ENCODE data around the gene HECTD4.

HECTD4 gene

DNA sequence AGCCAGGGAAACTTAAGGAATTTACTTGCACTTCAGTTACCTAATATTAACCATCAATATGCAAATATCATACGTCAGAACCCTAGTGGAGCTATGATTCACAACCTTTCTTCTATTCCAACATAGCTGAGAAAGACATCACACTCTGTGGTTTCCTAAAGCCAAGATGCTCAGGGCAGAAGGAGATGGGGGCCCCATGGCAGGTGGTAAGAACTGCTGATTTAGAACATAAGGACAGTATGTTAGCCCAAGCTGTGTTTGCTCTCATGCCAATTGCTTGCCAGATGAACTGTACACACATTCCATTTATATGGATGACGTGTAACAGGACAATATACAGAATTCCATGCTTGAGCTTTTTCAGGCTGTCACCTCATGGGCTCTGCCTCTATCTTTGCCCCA lies 34.6 kb downstream of the HECTD4 start:
- Histone ChIP-seq H3K9me2 (replicated peaks; ENCODE audit: control insufficient read depth, low read length) (no peaks in the 10 kb centered on the region), H3K27me3 (ENCODE audit: control insufficient read depth, low read length) (no peaks in the 10 kb centered on the region), H3K36me3 (ENCODE audit: control insufficient read depth, low read length) (no peaks in the 10 kb centered on the region), H3K79me2 (ENCODE audit: control insufficient read depth, low read length) (peaks cover 69% of the 10 kb centered on the region), H3K4me2 (ENCODE audit: low read length) (no peak overlapping the region), H3K4me1 (ENCODE audit: control insufficient read depth, low read length) (peaks cover 5% of the 10 kb centered on the region; the same call in 1 of the 2 replicates), H4K20me1 (ENCODE audit: control insufficient read depth, insufficient read depth, low read depth, low read length) (no peaks in the 10 kb centered on the region; the same call in 1 of the 2 replicates), H3K9me3 (ENCODE audit: control insufficient read depth, insufficient read depth, low read length) (no peaks in the 10 kb centered on the region), H3F3A (ENCODE audit: control insufficient read depth, insufficient read depth) (no peaks in the 10 kb centered on the region), H3K27ac (ENCODE audit: low read depth, low read length) (no peak overlapping the region), H3K4me3 (ENCODE audit: low read length) (no peak overlapping the region)
- TF ChIP-seq EZH2phosphoT487 (IDR thresholded peaks at IDR 0.05; ENCODE audit: borderline replicate concordance, low read length) = no peak
- TF ChIP-seq, protein P1, sequence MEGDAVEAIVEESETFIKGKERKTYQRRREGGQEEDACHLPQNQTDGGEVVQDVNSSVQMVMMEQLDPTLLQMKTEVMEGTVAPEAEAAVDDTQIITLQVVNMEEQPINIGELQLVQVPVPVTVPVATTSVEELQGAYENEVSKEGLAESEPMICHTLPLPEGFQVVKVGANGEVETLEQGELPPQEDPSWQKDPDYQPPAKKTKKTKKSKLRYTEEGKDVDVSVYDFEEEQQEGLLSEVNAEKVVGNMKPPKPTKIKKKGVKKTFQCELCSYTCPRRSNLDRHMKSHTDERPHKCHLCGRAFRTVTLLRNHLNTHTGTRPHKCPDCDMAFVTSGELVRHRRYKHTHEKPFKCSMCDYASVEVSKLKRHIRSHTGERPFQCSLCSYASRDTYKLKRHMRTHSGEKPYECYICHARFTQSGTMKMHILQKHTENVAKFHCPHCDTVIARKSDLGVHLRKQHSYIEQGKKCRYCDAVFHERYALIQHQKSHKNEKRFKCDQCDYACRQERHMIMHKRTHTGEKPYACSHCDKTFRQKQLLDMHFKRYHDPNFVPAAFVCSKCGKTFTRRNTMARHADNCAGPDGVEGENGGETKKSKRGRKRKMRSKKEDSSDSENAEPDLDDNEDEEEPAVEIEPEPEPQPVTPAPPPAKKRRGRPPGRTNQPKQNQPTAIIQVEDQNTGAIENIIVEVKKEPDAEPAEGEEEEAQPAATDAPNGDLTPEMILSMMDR (IDR thresholded peaks at IDR 0.05; ENCODE audit: low read depth, low read length, poor library complexity, severe bottlenecking) = no peak

DNA sequence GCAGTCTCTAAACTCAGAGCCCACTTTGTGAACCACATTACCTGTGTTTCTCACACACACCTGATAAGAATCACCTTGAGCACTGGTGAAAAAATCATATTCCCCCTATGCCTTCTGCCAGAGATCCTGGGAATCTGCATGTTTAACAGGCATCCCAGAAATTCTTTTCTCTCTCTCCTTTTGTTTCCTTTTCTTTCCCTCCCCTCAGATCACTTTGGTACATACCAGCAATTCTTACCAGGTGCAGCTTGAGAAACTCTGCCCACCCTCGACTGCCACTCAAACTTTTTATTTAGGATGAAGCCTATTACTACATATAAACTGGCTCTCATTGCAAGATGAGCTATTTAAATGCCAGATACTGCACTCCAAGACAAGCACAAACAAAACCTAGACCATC lies 36.0 kb downstream of the HECTD4 start:
- Histone ChIP-seq H3K27ac (ENCODE audit: low read depth, low read length) (no peak overlapping the region), H3K4me3 (ENCODE audit: low read length) (no peak overlapping the region), H3K36me3 (ENCODE audit: control insufficient read depth, low read length) (no peaks in the 10 kb centered on the region), H4K20me1 (ENCODE audit: control insufficient read depth, insufficient read depth, low read depth, low read length) (no peaks in the 10 kb centered on the region; the same call in 1 of the 2 replicates), H3K4me1 (ENCODE audit: control insufficient read depth, low read length) (peaks cover 5% of the 10 kb centered on the region; the same call in 1 of the 2 replicates), H3K27me3 (ENCODE audit: control insufficient read depth, low read length) (no peaks in the 10 kb centered on the region), H3K9me2 (replicated peaks; ENCODE audit: control insufficient read depth, low read length) (no peaks in the 10 kb centered on the region), H3K4me2 (ENCODE audit: low read length) (no peak overlapping the region), H3F3A (ENCODE audit: control insufficient read depth, insufficient read depth) (no peaks in the 10 kb centered on the region), H3K79me2 (ENCODE audit: control insufficient read depth, low read length) (peaks cover 74% of the 10 kb centered on the region), H3K9me3 (ENCODE audit: control insufficient read depth, insufficient read depth, low read length) (no peaks in the 10 kb centered on the region)
- TF ChIP-seq, protein P1 (IDR thresholded peaks at IDR 0.05; ENCODE audit: low read depth, low read length, poor library complexity, severe bottlenecking) = no peak
- TF ChIP-seq EZH2phosphoT487 (IDR thresholded peaks at IDR 0.05; ENCODE audit: borderline replicate concordance, low read length) = no peak

DNA sequence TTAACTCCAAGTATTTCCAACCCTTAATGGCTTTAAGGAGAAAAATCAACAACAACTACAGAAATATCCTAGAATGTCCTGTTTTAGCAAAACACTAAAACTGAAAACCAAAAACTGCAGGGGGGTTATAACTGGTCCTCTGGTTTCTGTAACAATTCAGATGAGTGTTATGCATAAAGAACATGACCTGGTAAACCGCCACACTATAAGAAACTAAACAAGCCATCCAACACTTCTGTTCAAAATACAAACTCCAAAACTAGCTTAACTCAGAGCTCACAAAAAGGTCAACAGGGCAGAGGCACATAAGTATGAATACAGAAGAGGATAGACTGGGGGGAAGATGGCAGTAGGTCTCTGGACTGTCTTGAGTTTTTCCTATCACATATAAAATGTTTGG lies 38.0 kb downstream of the HECTD4 start:
- Histone ChIP-seq H3K36me3 (ENCODE audit: control insufficient read depth, low read length) (no peaks in the 10 kb centered on the region), H3K4me2 (ENCODE audit: low read length) (no peak overlapping the region), H3K9me2 (replicated peaks; ENCODE audit: control insufficient read depth, low read length) (no peaks in the 10 kb centered on the region), H3K9me3 (ENCODE audit: control insufficient read depth, insufficient read depth, low read length) (no peaks in the 10 kb centered on the region), H4K20me1 (ENCODE audit: control insufficient read depth, insufficient read depth, low read depth, low read length) (no peaks in the 10 kb centered on the region), H3K79me2 (ENCODE audit: control insufficient read depth, low read length) (peaks cover 71% of the 10 kb centered on the region), H3K4me1 (ENCODE audit: control insufficient read depth, low read length) (peaks cover 5% of the 10 kb centered on the region; the same call in 1 of the 2 replicates), H3K4me3 (ENCODE audit: low read length) (no peak overlapping the region), H3K27me3 (ENCODE audit: control insufficient read depth, low read length) (no peaks in the 10 kb centered on the region), H3F3A (ENCODE audit: control insufficient read depth, insufficient read depth) (no peaks in the 10 kb centered on the region), H3K27ac (ENCODE audit: low read depth, low read length) (no peak overlapping the region)
- TF ChIP-seq, protein P1 (IDR thresholded peaks at IDR 0.05; ENCODE audit: low read depth, low read length, poor library complexity, severe bottlenecking) = no peak
- TF ChIP-seq EZH2phosphoT487 (IDR thresholded peaks at IDR 0.05; ENCODE audit: borderline replicate concordance, low read length) = no peak
